GM11168 (cell line): Measurements from ENCODE around the gene RIT2.
"Not testable (repeated sequence)": the region's sequence is repeated elsewhere in the genome, so short reads cannot be mapped to it uniquely, and the experiment has no call there.

Source experiments
- in situ Hi-C: fragments of 300-500 bp; cut with MboI; formaldehyde crosslinking; loops from one replicate; pipeline ENCODE4 v1.12.0; 2022; ENCODE audit warnings: low sequenced_read_pairs; ENCODE audit not compliant: unreplicated experiment

Gene RIT2

DNA sequence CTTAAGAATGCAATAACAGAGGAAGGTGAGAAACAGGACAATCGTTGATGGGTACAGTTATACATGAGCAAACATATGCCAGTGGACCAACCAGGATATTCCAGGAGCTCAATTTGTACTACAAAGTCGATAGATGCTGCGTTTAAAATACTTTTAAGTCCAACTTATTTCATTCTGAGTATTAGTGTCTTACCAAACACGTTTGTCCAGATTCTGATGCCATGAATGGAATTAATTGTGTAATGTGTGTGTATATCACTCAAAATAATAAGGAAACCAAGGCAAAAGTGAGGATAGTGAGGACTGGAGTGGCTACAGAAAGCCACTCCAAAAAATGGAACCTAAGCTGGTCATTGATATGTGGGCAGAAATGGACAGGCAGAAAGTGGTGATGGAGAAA is 332.6 kb downstream of the RIT2 start:
- in situ Hi-C loops, result no loop called here

DNA sequence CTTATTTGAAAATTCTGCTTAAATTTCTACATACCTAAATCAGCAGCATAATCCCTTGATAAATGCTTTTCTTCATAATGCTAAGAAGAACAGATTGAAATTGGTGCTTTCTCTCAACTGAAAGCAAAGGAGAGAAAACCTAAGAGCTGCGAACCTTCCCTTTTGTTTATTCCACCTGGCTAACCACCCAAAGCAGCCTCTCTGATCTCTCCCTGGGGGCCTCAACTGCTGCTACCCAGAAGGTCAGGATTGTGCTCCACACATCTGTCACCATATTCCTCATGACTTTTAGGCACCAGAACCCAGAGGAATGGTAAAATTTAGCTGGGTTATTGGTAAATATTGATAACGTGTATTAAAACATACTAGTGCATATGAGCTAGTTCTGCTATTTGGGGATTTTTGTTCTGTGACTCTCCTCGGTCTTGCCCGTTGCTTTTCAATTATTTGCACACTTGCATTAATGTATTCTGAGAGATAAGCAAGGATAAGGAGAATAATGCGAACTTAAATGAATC is 334.1 kb downstream of the RIT2 start:
- in situ Hi-C loops, result no loop called here

DNA sequence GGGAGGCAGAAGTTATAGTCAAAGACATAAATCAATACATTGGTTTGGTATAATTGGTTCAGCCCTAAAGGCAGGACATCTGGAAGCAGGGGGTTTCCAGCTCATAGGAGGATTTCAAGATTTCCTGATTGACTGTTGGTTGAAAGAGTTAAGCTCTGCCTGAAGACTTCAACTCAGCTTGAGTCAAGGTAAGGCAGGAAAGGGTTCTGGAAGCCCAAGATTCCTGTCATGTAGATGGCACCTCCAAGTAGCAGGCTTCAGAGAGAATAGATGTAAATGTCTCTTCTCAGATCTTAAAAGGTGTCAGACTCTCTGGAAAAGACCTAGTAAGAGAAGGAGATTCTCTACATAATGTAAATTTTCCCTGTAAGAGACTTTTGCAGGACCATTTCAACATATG is 335.3 kb downstream of the RIT2 start:
- in situ Hi-C loops, result no loop called here

DNA sequence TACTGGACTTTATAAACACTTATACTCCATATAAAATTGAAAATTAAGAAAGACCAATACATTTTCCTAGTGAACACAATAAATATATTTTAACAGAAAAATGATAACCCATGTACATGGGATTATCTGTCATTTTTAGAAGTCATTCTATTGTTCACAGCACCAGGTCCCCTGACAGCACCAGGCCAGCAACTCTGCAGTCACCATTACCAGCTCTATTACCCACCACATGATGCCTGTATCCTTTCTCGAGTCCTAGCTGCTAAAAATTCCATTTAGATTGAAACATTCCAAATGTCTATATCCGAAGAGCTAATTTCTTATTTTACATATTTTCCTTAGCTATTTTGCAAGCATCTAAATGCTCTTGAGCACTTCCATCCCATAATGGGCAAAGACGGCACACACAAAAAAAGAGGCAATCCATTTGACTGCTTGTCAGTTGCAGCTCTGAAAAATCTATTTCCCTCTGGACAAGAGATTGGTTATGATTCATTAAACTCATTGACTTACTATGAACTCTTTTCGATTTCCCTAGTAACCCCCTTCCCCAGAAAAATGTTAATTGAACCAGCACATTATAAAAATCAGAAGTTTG is 336.9 kb downstream of the RIT2 start:
- in situ Hi-C loops, result no loop called here

DNA sequence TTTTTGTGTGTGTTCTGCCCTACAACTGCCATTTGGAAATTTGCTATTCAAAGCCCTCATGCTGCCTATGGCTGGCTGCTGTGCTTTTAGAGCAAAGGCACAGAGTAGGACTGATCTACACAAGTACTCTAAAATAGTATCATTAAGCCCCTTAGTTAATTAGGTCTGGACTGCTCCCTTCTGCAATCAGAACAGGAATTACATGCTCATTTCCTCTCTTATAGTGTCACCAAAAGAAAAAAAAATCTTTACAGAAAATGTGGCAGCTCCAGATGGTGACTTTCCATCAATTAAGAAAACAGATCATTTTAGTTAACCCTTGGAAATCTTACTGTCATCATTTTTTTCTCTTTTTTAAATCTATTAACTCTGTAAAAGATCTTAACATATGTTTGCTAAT is 337.5 kb downstream of the RIT2 start:
- in situ Hi-C loops, result no loop called here

DNA sequence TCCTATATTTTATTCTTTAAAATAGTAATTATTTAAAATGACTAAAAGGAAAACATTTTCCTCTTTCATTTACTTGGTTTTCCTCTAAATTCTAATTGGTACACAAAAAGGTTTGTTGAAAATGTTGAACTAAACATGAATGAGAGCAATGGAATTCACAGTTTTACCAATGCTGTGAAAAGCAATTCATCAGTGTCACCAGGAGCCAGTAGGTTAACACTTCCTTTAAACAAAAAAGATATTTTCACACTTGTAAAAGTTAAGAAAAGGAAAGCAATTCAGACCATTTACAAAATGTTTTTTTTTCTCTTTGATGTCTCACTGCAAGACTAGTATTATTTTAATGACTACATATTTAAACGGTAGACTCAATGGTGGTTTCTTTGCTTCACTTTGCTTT is 341.6 kb downstream of the RIT2 start:
- in situ Hi-C loops, result no loop called here

DNA sequence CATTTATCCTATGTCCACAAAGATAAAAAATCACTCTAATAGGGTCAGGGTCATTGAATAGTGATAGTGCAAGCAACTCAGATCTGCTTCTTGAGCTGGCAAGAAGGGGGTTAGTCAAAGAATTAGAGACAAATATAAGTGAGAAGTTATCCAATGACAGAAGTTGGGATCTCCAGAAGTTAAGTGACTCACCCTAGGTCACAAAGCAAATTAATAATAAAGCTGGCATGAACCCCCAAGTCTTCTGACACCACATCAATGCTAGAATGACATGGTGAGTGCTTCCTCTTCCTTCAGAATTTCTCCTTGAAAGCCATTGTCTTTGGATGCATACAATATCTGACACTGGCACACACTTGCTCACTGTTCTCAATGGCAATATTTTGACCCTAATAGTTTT is 343.5 kb downstream of the RIT2 start:
- in situ Hi-C loops, result no loop called here

DNA sequence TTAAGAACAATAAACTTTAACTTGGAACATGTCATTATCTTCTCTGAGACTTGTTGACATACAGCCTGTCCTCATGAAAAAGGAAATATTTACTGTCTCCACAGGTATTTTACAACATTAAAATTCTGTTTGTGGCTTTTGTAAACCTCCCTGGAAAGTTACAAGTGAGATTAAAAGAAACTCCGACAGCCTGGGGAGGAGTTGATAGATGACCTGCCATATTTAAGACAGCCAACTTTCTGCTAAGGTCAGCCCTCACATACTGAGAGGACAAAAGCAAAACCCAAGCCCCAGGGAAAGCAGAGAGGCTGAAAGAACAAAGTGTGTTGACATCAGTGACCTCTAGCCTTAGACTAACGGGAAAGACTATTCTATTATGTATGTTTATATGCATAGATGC is 350.2 kb downstream of the RIT2 start:
- in situ Hi-C loops, result no loop called here

DNA sequence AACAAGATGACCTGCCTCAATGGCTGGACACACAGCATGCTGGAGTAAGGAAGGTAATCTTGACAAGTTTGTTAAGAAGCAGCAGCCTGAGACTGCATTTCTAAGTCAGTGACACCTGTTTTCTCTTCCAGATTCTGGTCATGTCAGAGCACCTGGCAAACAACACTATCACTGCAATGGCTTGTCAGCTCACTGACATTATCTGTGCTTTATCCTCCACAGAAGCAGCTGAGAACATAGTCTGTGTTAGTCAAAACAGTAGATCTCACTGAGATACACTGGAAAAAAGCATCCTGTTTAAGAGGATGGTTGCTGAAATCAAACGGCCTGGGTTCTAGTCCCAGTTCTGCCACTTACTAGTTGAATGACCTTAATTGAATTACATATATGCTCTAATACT is 355.2 kb downstream of the RIT2 start:
- in situ Hi-C loops, result no loop called here

DNA sequence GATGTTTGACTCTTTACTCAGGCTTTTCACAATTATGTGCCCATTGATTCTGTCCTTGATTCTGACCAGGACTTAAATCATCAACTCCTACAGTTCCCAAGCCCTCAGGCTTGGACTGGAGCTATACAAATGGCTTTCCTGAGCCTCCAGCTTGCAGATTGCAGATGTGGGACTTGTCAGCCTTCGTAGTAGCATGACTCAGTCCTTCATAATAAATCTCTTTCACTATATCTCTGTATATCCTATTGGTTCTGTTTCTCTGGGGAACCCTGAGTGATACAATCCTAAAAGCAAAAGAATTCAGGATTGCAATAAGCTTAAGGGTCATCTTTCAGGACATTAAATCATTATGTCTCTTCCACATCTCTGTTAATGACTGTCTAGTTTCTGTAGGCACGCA is 356.6 kb downstream of the RIT2 start:
- in situ Hi-C loops, result no loop called here

DNA sequence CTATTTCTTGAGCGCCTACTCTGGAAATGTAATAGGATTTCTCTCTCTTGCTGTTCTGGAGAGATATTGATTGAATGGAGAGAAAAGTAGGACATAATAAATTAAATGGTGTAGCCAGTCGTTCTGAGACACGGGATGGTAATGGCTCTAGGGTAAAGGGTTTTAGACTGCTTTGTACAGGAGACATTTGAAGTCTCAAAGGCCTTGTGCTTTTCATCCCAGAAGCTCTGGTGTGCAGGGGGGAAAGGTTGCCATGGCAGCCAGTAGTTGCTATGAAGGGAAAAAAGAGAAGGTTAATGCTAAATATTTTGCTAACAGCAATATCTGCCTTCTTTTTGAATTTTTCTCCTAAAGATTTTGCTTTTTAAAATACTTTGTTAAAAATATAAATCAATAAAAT is 359.3 kb downstream of the RIT2 start:
- in situ Hi-C loops, result no loop called here

DNA sequence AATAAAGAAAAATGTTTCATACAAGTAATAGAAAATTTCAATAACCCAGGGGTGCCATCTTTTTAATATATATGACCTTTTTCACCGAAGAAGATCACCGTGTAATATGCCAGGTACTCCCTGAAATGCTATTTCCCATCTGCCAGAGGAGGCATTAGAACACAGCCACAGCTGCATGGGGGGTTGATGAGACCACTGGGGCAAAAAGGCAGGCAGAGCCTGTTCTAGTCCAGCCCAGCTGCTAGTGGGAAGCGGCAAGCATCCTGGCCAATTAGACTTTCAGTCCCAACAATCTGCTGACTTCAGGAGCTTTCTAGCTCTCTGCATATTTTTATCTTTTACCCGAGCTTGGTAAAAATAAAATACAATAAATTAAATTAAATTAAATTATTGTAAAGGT is 362.6 kb downstream of the RIT2 start:
- in situ Hi-C loops, result no loop called here

DNA sequence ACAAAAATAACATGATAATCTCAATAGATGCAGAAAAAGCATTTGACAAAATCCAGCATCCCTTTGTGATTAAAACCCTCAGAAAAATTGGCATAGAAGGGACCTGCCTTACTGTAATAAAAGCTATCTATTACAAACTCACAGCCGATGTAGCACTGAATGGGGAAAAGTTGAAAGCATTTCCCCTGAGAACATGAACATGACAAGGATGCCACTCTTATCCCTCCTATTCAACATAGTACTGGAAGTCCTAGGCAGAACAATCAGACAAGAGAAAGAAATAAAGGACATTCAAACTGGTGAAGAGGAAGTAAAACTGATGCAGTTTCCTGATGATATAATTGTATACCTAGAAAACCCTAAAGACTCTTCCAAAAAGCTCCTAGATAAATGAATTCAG is 368.7 kb downstream of the RIT2 start:
- in situ Hi-C loops, result no loop called here

DNA sequence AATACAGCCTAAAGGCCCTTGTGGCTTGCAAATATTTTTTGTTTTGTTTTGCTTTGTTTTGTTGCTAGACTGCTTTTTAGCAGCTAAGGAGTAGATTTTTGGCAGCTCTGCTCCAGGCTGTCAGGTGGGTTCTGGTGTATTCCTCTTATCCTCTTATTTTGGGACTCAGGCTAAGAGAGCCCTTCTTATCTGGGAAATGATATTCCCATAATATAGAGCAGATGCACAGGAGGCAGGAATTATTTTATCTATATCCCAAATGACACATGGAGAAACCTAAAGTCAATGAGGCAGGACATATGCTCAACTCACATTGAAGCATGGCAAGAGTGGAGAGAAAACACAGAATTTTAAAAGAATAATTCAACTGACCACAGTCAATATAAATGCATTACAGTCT is 369.6 kb downstream of the RIT2 start:
- in situ Hi-C loops, result no loop called here

DNA sequence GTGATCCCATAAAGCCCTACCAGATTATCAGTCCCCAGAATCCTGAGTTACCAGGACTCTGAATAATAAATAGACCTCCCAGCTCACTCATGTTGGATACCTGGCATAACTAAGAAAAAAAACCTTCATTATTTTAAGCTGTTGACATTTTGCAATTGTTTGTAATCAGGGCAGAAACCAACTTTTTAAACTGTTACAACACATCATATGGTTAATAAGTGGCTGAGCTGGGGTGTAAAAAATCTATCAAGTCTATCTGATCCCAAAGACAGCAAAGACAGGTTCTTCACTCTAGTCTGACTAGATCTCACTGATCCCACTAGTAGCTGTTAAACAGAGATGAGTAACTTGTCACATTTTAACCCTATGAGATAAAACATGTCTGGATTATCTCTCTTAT is 370.3 kb downstream of the RIT2 start:
- in situ Hi-C loops, result no loop called here

DNA sequence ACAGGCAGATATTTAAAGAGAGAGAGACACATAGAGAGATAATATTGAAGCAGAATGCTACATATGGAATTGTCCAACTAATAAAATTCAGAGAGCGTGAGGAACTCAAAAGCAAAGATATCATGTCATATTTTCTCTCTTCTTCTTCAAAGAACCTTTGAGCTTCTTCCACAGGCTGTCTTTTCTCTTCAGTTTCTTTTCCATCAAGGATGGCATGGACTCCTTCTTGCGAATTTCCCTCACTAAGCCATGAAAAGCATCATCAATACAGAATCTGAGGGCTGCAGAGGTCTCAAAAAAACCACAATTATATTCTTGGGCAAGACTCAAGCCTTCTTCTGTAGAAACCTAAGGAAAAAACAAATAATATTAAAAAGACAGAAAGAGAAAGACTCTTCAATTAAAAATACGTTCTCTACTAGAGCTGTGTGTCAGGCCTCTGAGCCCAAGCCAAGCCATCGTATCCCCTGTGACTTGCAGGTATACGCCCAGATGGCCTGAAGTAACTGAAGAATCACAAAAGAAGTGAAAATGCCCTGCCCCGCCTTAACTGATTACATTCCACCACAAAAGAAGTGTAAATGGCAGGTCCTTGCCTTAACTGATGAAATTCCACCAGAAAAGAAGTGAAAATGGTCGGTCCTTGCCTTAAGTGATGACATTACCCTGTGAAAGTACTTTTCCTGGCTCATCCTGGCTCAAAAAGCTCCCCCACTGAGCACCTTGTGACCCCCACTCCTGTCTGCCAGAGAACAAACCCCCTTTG is 371.9 kb downstream of the RIT2 start:
- in situ Hi-C loops, result no loop called here

DNA sequence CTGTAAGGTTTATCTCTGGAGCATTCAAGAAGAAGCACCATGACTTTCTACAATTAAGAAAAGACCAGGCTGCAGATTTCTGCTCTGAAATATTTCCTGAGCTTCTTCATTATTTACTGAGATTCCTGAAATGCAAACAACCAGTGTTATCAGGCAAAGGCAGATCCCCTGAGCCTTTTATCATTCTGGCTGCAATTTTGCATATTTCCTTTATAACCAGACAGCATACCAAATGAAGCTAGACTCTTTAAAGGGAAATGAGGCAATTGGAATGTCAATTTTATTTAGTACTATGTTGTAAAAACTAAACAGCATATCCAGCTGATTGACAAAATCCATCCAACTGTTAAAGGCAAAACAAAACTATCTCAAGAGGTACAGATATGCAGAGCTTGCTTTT is 372.5 kb downstream of the RIT2 start:
- in situ Hi-C loops, result no loop called here

DNA sequence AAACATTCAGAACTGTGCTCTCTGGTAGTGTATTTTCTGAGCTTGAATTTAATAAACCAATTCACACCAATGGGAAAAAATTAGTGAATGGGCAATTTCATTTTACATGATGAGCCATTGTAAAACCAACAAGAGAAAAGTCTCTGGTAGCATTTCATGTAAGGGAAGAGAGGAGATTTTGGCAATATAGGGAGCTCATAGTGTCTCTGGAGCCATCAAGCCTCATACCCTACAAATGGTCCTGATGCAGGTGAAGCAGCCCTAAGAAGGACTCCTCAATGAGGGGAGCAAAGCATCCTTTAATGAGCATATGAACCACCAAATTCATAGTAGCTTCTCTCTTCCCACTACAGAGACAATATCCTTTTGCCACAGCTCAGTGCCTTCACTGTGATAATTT is 373.0 kb downstream of the RIT2 start:
- in situ Hi-C loops, result no loop called here

DNA sequence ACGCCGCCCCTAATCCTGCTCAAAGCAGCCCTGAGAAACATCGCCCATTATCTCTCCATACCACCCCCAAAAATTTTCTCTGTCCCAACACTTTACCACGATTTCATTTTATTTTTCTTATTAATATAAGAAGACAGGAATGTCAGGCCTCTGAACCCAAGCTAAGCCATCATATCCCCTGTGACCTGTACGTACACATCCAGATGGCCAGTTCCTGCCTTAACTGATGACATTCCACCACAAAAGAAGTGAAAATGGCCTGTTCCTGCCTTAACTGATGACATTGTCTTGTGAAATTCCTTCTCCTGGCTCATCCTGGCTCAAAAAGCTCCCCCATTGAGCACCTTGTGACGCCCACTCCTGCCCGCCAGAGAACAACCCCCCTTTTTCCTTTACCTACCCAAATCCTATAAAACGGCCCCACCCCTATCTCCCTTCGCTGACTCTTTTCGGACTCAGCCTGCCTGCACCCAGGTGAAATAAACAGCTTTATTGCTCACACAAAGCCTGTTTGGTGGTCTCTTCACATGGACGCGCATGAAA is 373.6 kb downstream of the RIT2 start:
- in situ Hi-C loops, result not testable (repeated sequence)

DNA sequence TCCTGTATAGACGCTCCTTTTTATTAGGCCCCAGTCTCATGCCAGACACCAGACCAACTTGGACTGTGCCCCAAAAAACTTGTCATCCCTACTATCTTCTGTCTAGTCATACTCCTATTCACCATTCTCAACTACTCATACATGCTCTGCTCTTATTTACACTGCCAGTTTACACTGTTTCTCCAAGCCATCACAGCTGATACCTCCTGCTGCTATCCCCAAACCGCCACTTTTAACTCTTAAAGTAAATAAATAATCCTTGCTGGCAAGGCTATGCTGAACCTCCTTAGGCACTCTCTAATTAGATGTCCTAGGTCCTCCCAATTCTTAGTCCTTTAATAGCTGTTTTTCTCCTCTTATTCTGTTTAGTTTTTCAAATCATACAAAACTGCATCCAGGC is 374.2 kb downstream of the RIT2 start:
- in situ Hi-C loops, result not testable (repeated sequence)

DNA sequence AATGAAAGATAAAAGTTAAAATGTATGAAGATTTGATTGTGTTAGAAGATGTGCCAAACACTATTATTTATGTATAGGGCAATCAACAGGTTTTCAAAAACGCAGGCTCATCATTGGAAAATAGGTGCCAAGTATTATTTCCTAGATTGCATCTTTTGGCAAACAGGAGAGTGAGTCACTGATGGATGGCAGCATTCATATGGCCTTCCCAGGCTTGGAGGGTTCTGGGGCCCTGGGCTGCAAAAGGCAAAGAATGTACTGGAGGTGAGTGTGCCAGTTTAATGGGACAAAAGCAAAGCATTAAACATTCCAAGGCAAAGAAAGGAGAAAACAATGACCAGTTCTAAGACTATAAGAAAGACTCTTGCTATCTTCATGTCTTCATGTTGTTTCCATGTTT is 379.4 kb downstream of the RIT2 start:
- in situ Hi-C loops, result no loop called here

DNA sequence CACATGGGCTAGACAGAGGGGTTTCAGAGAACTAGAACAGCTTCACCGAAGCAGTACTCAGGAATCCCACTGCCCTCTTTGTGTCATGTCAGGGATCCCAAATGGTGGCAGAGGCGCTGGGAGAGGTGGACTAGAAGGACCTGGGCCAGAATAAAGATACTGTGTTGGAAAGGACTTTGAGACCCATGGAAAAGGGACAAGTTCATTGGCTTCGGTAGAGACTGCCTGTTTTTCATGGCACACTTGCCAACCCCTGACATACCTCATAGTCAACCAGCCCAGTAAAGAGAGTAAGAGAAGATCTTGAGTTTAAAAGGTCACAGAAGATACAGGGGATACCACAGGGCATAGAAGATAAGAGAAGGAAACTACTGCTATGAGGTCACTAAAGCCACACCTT is 381.0 kb downstream of the RIT2 start:
- in situ Hi-C loops, result no loop called here
